Putamen (tissue), 1 donor: ENCODE measurements around the gene IGLL5.

ENCODE experiments used
- DNase-seq: peaks from one replicate; pipeline ENCODE4 v3.0.0-alpha.2; 2016; ENCODE audit warnings: low spot score

The IGLL5 gene

DNA sequence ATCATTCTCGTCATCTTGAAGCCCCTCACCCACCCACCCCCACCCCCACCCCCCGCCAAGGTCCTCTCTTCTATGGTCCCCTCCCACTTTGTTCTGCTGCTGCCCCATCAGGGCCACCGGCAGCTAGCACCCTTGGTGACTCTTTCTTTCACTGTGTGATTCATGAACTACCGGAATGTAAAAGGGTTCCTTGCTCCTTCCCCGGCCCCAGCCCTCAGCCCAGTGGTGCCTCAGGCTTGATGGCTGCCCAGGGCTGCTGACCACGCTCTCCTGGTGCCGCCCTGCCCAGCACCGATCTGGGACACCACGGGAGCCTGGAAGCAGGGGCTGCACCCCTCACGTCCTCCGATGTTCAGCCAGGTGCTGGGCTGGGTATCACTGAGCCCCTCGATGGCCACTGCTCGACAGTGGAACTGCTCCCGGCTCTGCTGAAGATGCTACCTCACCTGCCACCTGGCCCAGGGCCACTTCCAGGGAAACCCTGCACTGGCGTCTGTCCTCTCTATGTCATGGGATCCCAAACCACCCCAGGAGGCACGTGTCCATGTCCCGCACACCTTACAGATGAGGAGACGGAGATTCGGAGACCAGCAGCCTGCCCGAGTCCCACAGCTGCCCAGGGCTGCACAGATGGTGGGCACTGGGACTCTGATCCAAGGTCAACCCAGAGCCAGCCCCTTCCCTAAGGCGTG, 39.7 kb downstream of the IGLL5 start:
- DNase-seq = no peak

DNA sequence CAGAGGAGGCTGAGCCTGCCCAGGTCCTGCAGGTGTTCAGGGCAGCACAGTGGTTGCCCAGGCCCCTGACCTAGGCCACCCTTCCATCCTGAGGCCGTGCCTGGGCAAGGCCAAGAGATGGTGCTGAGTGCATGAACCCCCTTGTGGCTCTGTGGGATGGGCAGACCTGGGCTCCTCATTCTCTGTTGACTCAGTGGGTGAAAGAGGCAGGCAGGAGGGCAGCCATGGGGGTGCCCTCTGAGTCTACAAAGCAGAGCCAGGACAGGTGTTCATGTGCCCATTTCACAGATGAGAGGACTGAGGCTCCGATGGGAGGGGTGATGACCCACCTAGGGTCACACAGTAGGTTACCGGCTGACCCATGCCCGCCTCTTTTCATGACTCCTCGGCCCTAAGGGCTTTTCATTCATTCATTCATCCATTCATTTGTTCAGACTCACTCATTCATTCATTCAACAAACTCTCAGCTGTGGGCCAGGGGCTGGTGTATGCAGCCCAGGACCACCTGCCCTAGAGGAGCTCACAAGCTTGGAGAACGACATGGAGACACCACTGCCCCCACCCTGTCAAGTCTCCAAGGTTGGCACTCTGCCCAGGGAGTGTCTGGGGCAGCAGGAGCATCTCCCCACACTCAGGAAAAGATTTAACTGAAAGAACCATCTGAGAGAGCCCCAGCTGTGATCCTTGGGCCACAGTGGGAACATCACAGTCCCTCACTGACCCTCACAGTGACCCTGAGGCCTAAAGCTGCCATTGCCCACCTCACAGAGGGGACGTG, 40.5 kb downstream of the IGLL5 start:
- no peak for DNase-seq

DNA sequence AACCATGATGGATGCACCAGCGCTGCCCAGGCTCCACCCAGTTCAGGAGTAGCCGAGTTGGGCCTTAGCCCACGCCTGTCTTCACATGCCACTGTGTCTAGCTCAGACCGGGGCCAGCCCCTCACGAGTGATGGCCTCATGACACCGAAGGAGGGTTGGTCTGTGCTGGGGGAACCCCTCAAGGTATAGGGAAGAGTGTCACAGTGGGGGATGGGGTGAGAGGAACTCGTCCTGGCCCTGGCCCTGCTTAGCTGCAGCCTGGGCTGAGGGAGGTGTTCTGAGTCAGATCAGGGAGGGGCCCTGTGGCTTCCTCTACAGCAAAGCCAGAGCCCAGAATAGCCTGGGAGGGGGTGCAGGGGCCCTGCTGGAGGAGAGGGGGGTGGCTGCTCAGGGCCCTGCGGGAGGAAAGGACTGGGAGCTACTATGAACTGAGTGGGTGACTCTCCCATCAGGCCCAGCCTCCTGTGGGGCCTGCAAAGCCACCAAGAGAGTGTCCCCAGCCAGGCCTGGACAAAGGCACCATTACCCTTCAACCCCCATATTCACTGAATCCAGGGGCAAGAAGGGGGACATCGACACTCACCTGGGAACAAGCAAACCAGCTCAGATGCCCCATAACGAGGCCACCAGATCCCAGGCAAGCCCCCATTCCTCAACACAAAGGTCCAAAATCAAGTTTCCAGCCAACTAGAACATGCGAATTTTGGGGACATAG, 41.2 kb downstream of the IGLL5 start:
- DNase-seq = no peak

GRCh38 chr22:22929381-22930221, 42.0 kb downstream of the IGLL5 start:
- no peak for DNase-seq

DNA sequence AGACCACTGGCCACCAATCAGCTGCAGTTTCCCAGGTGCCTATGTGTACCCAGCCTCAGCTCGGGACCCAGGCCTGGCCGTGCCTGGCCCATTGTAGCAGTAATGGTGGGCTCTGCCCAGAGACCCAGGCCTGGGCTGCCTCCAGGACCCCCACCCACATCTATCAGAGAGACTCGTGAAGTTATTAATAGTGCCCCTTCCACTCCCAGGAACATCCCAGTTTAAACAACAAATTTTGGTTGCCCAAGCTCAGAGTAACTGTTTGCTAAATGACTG, 42.5 kb downstream of the IGLL5 start:
- DNase-seq = no peak

- no peak for DNase-seq
Measured at GRCh38 chr22:22930571-22931556, 43.2 kb downstream of the IGLL5 start.

GRCh38 chr22:22931557-22932270, 44.1 kb downstream of the IGLL5 start:
- no peak for DNase-seq

- no peak for DNase-seq
Measured at GRCh38 chr22:22932512-22932941, 44.9 kb downstream of the IGLL5 start.

DNA sequence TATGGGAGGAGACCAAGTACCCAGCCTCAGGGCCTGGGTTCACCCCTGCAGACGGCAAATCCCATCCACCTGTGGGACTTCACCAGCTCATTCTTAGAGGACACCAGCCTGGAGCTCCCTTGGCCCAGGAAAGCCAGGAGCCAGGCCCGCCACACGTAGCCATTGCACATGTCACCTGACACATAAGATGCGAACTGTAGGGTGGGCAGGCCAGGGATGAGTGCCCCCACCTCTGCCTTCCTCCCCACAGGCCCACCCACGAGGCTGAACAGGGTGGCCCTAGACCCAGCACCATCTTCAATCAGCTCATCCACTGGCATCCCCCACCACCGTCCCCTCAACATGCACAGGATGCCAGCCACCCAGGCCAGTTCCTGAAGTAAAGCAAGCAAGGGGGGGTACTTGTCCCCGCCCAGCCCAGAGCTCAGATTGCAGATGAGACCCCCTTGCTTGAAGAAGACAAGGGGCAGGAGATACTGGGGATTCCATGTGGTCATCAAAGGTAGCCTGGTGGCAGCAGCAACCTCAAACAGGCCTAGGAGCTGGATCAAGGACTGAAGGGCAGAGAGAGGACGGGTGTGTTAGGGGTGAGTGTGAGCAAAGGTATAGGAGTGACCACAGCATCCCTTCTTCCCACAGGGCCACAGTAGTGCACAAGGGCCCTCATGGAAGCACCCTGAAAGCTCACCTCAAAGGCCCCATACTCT, 45.6 kb downstream of the IGLL5 start:
- DNase-seq = no peak

DNA sequence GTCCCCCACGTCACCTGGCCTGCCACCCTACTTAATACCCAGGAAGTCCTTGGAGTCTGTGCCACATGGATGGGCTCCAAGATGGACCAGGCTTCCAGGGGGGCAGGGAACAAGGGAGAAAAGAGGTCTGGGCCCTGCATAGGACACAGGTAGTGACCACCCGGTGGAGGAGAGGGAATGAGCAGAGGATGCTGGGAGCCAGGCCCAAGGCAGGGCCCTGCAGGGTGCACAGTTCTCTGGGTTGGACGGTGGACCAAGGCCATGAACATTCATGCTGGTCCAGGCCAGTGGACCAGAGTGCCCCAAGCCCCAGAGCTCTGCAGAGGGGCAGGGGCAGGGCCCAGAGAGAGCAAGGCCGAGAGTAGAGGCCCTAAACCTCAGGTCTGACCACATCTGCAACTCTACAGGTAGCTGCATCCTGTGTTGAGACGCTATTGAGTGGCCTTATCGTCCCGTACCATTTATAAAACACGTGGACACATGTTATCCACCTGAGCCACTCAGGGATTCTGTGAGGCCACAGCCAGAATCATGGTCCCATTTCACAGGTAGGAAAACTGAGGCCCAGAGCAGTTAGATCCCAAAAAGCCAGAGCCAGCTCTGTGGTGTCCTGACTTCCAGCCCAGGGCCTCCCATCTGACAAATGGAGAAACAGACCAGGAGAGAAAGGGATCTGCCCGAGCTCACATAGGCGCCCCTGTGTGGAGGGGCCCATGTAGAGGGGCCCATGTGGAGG, 46.4 kb downstream of the IGLL5 start:
- DNase-seq = no peak

DNA sequence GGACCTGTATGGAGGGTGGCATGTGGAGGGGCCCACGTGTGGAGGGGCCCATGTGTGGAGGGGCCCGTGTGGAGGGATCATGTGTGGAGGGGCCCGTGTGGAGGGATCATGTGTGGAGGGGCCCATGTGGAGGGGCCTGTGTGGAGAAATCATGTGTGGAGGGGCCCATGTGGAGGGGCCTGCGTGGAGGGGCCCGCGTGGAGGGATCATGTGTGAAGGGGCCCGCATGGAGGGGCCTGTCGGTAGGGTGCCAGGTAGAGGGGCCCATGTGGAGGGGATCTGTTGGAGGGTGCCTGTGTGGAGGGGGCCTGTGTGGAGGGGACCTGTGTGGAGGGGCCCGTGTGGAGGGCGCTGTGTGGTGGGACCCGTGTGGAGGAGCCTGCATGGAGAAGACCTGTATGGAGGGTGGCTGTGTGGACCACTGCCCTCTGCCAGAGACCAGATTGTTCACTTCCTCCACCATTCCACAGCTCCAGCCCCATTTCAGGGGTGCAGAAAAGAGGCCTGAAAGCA, 47.0 kb downstream of the IGLL5 start:
- no peak for DNase-seq

DNA sequence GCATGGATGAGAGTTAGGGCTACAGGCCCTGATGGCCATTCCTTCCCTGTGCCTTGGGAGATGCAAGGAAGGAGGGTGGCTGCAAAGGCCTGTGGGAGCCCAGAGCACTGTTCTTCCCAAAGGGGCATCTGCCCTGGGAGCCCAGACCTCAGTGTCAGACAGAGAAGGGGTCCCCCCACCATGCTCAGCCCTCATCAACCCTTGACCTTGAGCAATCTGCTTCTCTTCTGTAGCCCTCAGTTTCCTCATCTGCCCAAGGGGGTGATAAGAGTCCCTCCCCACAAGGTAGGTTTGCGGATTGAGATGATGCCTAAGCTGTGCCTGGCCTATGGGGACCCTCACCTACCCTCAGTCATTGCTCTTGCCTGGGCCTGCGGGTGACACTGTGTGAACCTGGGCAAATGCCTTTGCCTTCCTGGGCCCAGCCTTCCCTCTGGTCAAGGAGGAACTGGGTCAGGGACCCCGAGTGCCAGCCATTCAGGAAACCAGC, 47.5 kb downstream of the IGLL5 start:
- no peak for DNase-seq

DNA sequence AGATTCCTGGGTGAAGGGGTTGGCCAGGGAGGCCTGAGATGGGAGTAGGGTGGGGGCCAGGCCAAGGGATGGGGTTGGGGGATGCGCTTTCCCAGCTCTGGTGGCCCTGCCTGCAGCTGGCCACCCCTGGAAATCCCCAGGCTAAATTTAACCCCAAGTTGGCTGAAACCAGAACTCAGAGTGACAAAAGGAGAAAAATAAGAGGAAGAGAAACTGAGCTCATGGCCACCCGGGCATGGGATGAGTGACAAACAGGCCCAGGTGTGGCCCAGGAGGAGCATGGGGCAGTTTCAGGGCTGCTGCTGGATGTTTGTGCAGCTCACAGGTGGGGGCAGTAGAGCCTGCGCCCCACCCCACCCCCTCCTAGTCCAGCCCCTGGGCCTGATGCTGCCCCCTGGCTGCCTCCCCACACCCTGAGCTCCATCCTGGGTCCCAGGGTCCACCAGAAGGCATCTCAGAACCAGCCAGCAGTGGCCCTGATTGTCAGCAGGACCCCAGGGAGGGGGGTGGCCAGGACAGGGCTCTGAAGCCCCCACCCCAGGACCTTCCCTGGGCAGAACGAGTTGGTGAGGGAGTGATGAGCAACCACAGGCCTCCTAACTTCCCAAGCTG, 48.0 kb downstream of the IGLL5 start:
- no peak for DNase-seq

DNA sequence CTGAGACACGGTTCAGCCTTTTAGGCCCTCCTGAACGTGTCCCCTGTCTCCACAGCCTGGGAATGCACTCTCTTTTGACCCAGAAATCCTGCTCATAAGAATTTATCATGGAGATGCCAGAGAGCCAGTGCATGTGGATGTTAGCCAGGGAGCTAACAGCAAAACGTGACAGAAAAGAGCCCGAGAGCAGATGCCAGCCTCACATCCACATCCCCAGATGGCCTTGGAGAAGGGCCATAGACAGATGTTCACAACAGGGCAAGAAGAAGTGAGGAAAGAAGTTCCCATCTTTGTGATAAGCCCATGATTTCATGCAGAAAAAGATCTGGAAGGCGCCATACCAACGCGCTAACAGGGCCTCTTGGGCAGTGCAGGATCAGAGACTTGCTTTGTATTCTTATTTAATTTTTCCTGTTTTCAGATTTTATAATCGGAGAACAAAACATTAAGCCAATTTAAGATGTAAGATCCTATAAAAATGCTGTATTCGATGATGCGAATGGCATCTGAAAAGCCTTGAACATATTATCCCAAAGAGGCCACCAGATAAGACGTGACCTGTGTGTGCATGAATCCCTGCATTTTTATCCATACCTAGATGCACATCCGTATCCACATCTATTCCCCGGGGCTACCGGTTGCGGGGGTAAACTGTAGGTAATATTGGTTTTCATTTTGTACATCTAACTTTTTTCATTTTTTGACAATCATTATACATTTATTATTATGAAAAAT, 48.7 kb downstream of the IGLL5 start:
- no peak for DNase-seq

DNA sequence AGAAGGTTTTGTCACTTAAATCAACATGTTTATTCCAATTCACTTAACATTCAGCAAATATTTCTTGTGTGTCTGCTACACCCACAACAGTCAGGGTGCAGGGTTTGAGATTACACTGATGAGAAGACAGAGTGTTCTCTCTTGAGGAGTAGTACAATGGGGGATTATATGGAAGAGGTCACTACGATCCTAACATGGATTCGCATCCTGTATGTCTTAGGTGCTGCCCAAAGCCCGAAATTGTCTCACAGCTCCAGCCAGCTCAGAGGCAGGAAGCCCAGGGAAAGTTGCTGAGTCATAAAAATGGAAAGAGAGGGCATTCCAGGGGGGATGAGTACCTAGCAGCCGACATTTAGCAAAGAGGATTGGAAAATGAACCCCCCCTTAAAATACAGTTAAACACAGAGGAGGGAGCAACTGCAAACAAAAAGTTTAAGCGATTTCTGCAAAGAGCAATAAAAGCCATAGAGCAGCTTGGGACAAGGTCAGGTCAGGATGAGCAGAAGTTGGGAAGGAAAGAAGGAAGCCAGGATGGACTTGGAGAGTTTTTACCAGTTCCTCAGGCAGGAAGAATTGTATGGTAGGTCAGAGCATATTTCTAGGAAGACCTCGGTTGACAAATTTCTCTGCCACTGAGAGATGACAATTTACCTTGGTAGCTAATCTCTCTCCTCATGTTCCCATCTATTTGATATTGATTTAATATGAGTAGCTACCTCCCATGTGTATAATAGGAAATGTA, 49.5 kb downstream of the IGLL5 start:
- no peak for DNase-seq

DNA sequence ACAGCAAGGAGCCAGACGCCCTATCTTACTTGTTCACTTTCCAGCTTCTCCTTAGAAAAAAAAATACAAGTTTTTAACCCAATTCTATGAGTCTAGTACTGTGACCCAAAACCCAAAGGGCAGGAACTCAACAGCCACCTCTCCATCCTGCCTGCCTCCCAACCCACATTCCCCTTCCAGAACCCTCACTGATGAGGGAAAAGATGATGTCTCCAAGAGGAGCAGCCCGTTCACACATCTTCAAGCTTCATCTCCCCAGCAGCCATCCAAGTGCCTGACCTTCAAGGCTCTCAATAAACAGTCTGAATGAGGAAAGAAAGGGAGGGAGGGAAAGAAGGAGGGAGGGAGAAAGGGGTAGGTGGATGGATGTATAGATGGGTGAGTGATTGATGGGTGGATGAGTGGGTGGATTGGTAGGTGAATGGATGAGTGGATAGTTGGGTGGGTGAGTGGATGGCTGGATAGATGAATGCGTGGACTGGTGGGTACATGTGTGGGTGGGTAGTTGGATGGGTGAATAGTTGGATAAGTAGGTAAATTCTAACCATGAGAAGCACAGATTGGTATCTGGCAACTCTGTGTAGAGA, 50.4 kb downstream of the IGLL5 start:
- no peak for DNase-seq
